RPMI7951 (cell line): ENCODE data around the gene RCAN1. TPM values are rescaled to one million over a fixed set of nuclear protein-coding genes. Genes with fewer than 3 reads are reported as not detected.
A peak's percentile ranks its signal among the peaks of the same experiment; 100 is the strongest.

Experiments used
- DNase-seq: peaks from one replicate; pipeline ENCODE4 v3.0.0-alpha.2; 2012; ENCODE audit warnings: low read depth
- total RNA-seq: library from RNA; depleted of rRNA; stranded (reverse); fragments of >200 nt; shearing (Covaris generic); gene quantifications from 2 replicates; pipeline ENCODE4 v1.2.3, GENCODE V29; 2014; rRNA removed

Gene RCAN1
- total RNA-seq, result 39.7 and 43.9 TPM in 2 replicates

DNA sequence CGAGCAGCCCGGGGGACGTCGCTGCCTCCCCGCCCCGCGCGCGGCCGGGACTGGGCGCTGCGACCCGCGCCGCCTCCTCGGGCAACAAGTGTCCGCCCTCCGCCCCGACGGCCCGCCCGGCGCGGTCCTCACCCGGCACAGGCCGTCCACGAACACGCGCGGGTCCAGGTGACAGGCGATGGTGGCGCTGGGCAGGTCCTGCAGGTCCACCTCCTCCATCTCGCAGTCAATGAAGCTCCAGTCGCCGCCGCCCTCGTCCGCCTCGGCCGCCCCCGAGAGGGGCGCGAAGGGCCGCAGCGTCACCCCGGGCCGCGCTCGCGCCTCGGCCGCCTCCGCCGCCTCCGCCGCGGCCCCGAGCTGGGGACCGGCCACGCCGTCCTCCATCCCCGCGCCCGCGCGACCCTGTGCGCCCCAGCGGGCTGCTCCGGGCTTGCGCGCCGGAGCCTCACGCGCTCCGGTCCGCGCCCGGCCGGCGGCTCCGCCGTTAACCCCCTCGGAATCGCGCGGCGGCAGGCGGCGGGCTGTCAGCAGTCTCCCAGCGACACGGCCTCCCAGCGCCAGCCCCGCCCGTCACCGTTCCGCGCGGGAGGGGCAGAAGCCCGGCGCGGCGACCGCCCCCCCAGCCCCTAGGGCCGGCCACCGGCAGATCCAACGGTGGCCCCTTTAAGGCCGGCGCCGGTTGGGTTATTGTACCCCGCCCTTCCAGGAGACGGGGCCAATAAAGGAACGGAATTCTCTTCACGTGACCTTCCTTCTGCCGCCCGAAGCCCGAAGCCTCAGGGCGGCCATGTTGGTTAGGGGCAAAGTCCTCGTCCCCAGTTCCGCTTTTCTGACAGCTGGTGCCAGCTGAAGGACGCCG lies at the start of gene RCAN1:
TSS of gene RCAN1 (minus strand) at position 486 of the 859 bp plus-strand sequence. CDS start at position 384, 102 bp downstream.
- peak; percentile 92 for DNase-seq

DNA sequence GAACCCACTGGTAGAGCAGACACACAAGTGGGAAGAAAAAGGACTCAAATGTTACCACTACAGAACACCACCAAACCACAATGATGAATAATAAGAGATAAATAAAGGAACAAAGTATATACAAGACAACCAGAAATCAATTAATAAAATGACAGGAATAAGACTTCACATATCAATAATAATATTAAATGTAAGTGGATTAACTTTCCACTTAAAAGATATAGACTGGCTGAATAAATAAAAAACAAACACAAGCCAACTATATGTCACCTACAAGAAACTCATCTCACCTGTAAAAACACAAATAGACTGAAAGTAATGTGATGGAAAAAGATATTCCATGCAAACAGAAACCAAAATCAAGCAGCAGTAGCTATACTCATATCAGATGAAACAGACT lies 46.9 kb upstream of the RCAN1 start:
- DNase-seq, result no peak

DNA sequence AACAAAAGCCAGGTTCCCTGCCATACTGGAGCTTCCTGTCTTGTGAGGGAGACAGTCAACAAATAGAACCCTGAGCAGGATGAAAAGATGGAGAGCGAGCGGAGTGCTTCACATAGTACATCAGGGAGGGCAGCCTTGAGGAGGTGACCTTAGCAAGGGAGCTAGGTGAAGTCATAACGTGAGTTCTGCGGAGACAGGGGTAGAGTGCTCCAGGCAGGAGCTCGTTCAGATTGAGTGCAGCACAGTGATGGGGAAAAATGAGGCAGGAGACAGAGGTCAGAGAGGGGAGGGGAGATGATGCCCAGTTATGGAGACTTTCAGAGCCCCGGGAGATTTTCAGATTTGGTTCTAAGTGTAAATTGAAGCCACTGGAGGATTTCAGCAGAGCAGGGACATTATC lies 38.6 kb upstream of the RCAN1 start:
- no peak for DNase-seq

DNA sequence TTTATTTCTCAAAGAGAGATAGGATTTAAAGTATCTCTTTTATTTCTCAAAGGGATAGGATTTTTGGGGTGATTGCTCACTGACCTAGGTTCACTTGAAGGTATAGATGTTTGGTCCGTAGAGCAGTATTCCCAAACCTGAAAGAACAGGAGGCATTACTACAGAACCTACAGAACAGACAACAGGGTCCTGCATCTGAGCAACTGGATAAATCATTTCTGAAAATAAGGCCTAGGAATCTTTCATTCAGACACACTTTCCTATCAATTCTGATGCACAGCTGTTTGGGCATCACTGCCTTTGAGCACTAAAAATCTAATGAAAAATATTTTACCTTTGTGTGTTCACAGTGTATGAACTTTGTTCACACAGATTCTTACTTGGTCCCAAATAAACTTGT lies 36.7 kb upstream of the RCAN1 start:
- no peak for DNase-seq

DNA sequence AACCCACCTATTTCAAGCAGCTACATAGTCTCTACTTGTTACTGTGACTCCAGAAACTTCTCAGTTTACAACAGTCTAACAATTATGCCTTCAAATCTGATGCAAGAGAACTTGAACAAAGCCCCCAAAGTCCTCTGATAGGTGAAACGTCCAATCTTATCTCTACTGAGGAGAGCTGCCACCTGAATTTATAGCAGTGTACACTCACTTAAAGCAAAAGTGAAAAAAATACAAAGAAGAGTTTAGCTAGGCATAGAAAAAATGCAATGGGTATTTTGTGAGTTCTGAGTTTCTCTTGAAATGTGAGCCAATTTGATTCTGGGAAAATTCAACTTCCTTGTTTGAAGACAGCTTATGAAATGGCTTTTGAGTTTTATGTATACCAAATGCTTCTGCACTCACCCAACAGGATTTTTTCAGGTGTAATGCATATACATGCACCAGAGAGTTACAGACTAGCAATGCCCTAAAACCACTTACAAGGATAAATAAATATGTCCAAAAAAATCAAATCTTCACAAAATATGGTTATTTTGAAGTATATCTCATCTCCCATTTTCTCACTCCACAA lies 36.0 kb upstream of the RCAN1 start:
- no peak for DNase-seq

DNA sequence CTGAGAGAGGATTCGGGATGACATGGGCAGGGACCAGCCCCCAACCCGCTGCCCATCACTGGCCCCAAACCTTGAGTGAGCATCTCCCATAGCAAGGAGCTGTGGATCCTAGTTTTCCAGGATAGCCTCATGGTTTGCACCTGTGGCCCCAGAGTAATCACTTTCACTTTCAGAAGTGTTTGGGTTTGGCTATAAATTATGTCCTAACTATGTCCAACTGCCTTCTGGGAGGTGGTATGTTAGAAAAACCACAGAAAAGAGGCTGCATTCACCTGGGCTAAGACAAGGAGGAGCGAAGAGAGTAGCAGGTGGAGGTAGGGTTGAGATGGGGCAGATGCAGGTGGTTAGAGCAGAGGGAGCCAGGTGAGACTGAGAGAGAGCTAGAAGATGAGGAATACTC lies 34.5 kb upstream of the RCAN1 start:
- DNase-seq, result no peak

DNA sequence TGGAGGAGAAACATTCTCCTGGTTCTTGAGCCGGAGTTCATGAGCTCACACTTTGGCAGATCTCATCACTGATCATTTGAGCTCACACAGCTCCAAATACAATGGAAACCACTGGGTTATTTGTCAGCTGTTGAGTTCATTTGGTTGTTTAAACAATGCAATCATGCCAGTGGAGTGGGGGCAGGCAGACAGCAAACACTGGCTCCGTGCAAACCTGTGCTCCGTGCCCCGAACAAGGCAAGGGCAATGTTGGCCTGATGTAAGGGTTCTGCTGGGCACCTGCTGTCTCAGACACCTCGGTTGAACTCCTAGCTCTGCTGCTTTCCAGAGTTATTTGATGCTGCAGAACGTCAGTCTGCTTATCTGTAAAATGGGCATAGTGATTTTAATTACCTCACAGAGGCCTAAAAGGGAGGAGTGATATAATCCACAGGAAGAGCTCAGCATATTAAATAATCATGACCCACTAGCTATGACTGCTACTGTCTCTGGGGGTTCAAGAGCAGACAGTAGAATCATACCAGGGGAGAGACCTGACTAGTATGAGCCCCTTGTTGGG lies 33.9 kb upstream of the RCAN1 start:
- DNase-seq, result no peak

DNA sequence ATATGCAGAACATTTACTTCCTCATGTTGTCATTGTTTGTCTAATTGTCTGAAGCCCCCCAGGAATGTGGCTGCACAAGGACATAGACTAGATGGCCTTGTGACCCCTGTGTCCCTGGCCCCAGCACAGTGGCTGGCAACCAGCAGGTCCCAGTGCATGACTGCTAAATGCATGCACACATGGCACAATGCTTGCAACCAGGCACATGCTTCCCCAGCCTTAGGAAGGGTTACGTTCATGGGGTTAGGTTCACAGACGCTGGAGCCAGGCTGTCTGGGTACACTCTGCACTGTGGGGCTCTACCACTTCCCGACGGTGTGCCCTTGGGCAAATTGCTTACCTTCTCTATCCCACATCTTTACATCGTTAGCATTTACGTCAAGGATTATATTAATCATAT lies 32.6 kb upstream of the RCAN1 start:
- DNase-seq, result no peak

DNA sequence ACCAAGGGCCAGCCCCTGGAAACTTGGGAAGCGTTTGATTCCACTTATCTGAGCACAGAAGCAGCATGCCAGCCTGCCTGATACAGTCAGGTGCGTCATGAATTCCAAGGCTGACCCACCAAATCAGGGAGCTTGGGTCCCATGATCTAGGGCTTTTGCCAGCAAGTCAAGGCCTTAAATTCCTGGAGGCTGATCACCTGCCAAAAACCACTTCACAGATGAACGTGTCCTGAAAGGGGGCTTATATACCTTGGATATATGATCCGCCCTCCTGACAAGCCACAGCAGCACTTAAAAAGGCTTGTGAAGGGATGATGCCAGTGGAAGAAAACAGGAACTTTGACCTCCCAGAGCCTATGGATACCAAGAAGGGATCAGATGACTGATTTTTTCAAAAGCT lies 29.9 kb upstream of the RCAN1 start:
- DNase-seq, result no peak

DNA sequence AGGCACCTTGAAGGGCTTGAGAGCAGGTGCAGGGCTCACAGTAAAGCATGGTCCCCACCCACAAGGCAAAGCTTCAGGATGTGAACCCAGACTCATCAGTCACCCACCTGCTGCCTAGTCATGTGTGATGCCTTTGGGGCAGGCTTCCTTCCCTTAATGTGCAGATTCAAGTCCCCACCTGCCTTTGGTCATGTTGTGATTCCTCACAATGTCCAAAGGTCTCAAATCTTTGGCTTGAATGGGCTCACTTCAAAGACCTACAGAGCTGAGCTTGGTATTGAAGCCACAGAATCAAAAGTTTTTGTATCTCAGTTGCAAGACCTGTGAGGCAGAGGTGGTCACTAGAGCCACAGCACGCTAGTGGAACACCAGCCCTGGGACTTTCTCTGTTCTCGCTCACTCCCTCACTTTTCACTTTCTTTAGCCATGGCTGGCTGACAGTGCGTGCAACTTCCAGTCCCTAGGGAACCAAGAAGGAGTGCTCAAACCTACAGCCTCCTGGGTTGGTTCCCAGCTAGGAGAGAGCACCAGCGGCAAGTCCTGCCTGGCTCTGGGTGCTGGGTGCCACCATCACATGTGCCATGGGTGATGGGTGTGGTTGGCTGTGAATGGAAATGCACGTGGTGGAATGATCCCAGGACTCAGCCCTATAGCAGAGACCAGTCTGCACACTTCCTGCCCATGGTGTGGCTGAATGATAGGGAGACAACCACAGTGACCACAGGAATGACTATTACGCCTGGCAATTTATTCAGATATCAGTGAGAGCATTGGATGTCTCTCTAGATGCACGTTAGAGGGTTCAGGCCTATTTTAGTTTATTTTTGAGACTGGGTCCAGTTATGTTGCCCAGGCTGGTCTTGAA lies 27.5 kb upstream of the RCAN1 start:
- DNase-seq, result peak; percentile 79

DNA sequence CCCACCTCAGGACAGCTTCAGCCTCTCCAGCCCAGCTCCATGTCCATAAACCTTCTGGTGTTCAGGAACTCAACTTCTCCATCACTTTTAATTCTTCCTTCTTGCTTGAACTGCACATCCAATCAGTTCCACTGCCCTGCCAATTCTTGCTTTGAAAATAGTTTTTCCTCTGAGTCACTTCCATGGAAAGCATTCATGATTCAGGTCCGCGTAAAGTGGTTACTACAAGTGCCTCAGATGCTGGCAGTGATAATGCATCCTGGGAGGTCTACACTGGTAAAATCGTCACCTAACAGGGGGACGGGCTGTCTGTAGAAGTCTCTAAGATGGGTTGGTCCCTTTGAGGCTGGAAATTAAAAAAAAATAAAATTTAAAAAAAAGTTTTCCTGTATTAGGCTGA lies 25.9 kb upstream of the RCAN1 start:
- peak; percentile 86 for DNase-seq

DNA sequence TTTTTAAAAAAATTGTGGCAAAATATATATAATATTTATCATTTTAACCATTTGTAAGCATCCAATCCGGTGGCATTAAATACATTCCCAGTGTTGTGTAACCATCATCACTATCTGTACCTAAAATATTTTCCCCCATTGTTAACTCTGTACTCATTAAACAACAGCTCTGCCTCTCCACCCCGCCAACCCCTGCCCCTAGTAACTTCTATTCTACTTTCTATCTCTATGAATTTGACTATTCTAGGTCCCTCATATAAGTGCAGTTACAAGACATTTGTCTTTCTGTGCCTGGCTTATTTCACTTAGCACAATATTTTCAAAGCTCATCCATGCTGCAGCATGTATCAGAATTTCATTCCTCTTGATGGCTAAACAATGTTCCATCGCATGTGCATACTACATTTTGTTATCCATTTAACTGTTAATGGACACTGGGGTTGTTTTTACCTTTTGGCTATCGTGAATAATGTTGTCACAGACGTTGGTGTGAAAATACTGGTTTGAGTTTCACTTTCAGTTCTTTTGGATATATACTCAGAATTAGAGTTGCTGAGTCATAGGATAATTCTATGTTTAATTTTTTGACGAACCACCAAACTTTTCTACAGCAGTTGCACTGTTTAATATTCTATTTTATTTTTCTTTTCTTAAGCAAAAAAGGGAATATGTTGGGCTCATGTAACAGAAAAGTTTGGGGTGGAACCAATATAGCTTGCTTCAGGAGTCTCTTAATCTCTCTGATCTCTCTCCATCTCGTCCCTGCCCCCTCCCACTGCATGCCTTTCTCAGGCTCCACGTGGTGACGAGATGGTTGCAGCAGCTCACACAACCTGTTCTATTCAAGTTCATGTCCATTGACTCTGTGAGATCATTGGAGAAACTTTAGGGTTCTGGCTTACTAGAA lies 25.2 kb upstream of the RCAN1 start:
- DNase-seq, result peak; percentile 27

DNA sequence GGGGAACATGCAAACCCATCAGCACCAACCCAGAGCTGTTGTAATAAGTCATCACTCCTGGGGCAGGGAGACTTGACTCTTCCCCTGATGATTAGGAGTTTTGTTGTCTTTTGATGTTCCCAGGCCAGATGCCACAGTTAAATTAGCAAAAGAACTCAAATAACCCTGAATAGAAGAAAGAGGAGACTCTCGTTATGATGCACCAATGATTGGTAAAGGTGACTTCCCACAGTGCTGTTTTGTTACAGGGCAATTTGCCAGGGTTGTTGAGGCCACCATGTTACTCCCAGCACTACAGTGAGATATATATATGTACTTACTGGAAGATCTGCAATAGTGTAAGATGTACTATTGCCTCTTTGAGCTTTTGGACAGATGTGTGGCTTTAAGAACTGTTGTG lies 24.3 kb upstream of the RCAN1 start:
- no peak for DNase-seq

DNA sequence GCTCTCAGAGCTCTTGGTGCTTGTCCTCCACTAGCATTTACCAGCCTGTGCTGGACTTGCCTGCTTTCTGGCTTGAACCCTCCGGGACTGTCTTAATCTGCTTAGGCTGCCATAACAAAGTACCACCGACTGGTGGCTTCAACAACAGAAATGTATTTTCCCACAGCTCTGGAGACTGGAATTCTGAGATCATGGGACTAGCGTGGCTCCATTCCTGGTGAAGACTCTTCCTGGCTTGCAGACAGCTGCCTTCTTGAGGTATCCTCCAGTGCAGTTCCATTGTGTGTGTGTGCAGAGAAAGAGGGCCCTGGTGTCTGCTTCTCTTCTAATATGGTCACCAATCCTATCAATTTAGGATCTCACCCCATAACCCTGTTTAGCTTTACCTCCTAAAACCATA lies 22.0 kb upstream of the RCAN1 start:
- DNase-seq, result no peak

DNA sequence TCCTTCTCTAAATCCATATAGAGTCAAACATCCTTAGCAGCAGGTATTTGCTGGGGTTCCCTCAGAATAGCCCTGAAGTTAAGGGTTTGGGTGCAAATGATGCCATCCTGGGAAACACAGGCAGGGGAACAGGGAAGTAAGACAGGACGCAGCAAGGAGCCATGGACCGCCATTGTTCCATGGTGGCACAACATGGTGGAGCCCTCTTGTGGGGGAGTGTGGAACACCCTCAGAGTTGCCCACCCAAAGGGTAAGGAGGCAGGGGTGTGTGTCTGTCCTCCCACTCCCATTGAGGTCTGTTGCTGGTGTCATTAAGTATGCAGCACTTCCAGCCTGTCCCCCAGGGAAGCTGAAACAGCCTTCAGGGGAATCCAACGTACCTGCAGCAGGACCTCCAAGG lies 20.4 kb upstream of the RCAN1 start:
- no peak for DNase-seq

DNA sequence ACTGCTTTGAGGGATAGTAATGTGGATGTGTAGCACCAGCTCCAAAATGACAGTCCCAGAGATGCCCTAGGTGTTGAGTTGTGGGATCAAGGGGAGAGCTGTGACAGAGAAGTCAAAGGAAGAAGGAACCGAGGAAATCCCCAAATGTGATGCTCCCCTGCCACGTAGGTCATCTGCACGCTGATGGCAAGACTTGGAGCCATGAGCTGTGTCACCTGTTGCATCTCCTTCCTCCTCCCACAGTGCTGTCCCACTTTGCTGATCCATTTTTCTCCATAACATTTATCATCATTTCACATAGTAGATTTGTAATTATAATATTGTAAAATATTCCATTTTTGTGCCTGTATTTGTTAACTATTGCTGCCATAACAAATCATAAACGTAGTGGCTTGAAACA lies 17.6 kb upstream of the RCAN1 start:
- no peak for DNase-seq

DNA sequence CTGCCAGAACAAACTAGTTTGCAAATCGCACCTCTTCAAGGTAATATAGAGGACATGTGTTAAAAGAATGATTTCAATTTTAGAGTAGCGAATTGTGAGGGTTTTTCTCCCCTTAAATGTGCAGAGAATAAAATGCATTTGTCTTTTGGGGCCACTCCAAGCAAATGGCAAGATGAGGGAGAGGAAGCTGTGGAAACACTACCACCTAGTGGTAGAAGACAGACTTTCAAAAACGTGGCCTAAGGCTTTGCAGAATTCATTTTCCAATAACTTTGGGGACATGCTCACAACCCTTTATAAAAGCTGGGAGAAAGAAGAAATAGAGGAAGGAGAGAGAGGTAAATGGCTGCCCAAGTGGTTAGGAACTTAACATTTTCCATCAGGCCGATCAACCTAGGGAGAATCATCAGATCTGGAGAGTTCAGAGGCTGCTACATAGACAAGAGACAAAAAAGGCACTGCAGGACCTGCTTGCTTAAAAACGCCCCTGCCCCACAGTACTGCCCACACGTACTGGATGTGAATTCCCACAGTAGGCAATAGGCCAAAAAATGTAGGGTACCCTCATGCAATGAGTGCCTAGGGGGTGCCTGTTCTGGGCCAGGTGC lies 15.7 kb upstream of the RCAN1 start:
- DNase-seq, result peak; percentile 49

DNA sequence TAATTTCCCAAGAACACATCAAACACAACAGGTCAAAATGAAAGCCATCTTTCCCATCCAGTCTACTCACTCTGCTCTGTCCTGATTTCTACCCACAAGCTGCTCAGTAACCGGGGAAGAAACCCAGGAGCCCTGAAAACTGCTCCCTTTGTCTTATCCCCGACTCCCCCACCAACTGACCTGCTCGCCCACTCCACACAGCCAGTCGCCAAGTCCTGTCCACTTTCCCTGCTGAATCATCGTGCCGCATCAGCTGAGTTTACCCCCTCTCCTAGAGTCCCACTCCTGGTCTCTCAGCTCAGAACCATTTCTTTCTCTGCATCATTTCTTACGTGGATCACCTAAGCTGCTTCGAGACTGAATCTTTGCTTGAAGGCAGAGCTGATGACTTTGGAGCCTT lies 11.2 kb upstream of the RCAN1 start:
- no peak for DNase-seq

DNA sequence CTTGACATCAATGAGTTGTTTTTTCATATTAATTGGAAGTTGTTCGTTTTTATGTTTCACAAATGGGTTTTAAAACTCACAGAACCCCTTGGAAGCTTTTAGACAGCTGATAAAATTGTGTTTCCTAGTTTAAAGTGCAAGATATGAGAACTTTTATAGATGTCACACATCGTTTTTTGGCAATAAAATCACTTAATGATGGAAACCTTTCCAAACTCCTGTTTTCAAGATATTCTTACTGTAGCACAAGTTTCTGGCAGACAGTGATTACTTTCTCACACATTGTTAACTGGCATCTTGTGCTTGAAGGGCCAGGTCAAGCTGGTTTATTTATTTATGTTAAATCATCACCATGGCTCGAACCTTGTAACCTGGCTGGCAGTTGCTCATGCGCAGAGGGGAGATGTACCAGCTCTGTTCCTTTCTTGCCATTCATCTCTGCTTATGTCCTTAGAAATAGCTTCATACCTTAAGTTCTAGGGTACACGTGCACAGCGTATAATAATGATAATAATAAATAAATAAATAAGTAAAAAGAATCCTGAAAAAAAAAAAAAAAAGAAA lies 10.2 kb upstream of the RCAN1 start:
- DNase-seq, result no peak

DNA sequence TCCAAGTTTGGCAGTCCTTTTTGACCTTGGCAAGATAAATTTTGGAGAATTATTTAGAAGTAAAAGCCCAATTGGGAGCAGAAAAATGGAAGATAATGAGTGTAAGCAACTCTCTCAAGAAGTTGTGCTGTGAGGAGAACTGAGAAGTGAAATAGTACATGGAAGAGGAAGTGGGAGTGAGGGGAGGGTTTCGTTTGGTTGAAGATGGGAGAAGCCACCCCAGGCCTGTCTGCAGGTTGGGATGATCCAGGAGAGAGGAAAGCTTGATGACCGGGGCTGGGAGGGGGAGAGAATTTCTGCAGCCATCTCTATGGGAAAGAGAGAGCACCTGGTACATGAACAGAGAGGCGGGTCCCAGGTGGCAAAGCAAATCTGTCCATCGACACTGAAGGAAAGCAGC lies 8.6 kb upstream of the RCAN1 start:
- DNase-seq, result no peak
